HEK293T (cell line): ENCODE measurements around the gene DNAJC27.

Experiments used
- CTCF ChIA-PET: fragments of 350-600 bp; formaldehyde crosslinking; extraction: SDS; loops from one replicate; lab custom pipeline; 2021; ENCODE audit warnings: antibody characterized with exemption, inconsistent platforms; lab: Yijun Ruan, JAX
- POLR2A ChIA-PET: fragments of 350-600 bp; formaldehyde crosslinking; extraction: SDS; loops from one replicate; lab custom pipeline; 2020; ENCODE audit warnings: antibody characterized with exemption, inconsistent platforms; lab: Yijun Ruan, JAX
- DNase-seq: peaks from one replicate; pipeline ENCODE4 v3.0.0; 2012; ENCODE audit warnings: mixed read lengths; ENCODE audit errors: extremely low spot score
- ARNT ChIP-seq: fragments of 450-650 bp; IDR thresholded peaks from 2 replicates; pipeline ENCODE4 v1.6.1; 2017; ENCODE audit warnings: mild to moderate bottlenecking
- BHLHE40 ChIP-seq: fragments of 450-650 bp; IDR thresholded peaks from 2 replicates; pipeline ENCODE4 v1.6.1; 2016; ENCODE audit warnings: mild to moderate bottlenecking, moderate library complexity, borderline replicate concordance
- CTBP1 ChIP-seq: fragments of 450-650 bp; IDR thresholded peaks from 2 replicates; pipeline ENCODE4 v1.6.1; 2016; ENCODE audit warnings: borderline replicate concordance
- ELF4 ChIP-seq: fragments of 450-650 bp; IDR thresholded peaks from 2 replicates; pipeline ENCODE4 v1.6.1; 2017; ENCODE audit warnings: antibody characterized with exemption
- FOXA1 ChIP-seq: fragments of 450-650 bp; IDR thresholded peaks from 2 replicates; pipeline ENCODE4 v1.6.1; 2016; ENCODE audit warnings: mild to moderate bottlenecking
- FOXK2 ChIP-seq: fragments of 450-650 bp; IDR thresholded peaks from 2 replicates; pipeline ENCODE4 v1.6.1; 2016; ENCODE audit warnings: mild to moderate bottlenecking
- FOXM1 ChIP-seq: fragments of 450-650 bp; IDR thresholded peaks from 2 replicates; pipeline ENCODE4 v1.6.1; 2017; ENCODE audit warnings: mild to moderate bottlenecking, borderline replicate concordance
- HDGF ChIP-seq: fragments of 450-650 bp; IDR thresholded peaks from 2 replicates; pipeline ENCODE4 v1.6.1; 2017; ENCODE audit warnings: antibody characterized with exemption, borderline replicate concordance
- L3MBTL2 ChIP-seq: fragments of 450-650 bp; conservative IDR thresholded peaks from 2 replicates; pipeline ENCODE4 v1.6.1; 2016; ENCODE audit warnings: mild to moderate bottlenecking
- LEF1 ChIP-seq: fragments of 450-650 bp; IDR thresholded peaks from 2 replicates; pipeline ENCODE4 v1.6.1; 2017; ENCODE audit warnings: mild to moderate bottlenecking, borderline replicate concordance
- NFRKB ChIP-seq: fragments of 450-650 bp; IDR thresholded peaks from 2 replicates; pipeline ENCODE4 v1.6.1; 2016; ENCODE audit warnings: mild to moderate bottlenecking, moderate library complexity
- SP1 ChIP-seq: fragments of 450-650 bp; IDR thresholded peaks from 2 replicates; pipeline ENCODE4 v1.6.1; 2017
- SUZ12 ChIP-seq: fragments of 450-650 bp; IDR thresholded peaks from 2 replicates; pipeline ENCODE4 v1.6.1; 2016; ENCODE audit warnings: mild to moderate bottlenecking
- TARDBP ChIP-seq: fragments of 450-650 bp; IDR thresholded peaks from 2 replicates; pipeline ENCODE4 v1.6.1; 2016
- ZNF384 ChIP-seq: fragments of 450-650 bp; IDR thresholded peaks from 2 replicates; pipeline ENCODE4 v1.6.1; 2016
- TF ChIP-seq, protein P1 (sequence below): fragments of 450-650 bp; IDR thresholded peaks from 2 replicates; pipeline ENCODE4 v1.6.1; 2016

The DNAJC27 gene

DNA sequence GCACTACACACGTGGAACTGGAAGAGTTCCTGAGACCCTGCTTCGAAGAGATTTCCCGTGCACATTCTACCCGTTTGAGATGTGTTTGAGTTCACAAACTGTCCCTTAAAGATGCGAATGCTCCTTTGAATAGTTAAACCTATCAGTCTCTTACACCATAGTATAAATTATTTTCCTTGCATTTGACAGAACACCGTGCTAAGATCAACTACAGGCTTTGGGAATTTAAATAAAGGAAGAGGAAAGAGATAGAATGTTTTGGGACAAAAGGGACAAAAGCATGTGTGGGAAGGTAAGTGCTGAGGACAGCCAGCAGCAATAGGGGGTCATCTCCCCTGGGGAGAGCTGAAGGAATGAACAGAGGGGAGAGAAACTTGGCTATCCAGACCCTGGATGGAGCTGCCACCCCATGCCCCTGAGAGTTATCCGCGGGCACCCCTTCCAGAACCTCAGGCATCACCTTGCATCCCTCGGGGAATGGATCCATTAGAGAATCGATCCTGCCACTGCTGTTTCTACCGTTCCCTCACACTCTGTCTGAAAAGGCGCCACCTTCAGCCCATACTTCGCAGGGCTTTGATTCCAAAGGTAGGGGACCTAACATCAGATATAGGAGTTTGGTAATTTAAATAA, 50.8 kb downstream of the DNAJC27 start:
- CTCF ChIA-PET, result no interaction called here
- DNase-seq, result peak; percentile 50
- POLR2A ChIA-PET, result interaction anchor here (1.1 kb wide), 1 partner anchor 10 kb away, joined by 3 read pairs; no protein-coding TSS in a partner anchor
- TF ChIP-seq SP1, result no peak
- TF ChIP-seq L3MBTL2, result peak; percentile 52; the same call in 1 of the 2 replicates
- TF ChIP-seq CTBP1, result no peak

DNA sequence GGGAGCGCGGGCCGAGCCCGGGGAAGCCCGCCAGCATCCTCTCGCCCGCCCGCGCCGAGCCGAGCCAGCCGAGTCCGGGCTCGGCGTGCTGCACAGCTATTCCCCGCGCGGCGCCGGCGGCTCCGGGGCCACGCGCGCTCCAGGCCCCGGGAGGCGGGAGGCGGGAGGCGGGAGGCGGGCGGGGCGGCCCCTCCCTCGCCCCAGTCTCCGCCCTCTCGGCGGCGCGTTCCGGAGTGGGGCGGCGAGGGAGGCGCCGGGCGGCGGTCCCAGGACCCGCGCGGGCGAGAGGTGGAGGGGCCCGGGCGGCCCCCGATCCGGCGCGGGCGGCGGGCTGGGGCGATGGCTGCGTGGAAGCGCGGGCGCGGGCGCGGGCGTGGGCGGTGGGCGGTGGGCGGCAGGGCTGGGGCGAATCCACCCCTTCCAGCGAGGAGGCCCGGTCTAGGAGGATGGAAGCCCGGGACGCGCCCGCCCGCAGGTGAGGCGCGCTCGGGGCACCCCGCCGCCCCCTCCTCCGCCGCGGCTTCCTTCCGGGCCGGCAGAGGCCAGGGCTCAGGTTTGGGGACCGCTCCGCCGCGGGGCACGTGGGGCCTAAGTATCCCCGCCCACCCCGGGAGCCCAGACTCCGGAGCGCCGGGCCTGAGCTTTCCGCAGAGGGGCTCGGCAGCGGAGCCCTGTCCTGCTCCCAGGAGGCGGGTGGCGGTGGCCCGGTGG, 51.5 kb downstream of the DNAJC27 start, which contains the start of gene ADCY3:
Gene ADCY3, minus strand, starts transcription at position 140 of the 711 bp plus-strand sequence. CDS start 1,250 bp downstream, outside the sequence.
- peak; percentile 53 for DNase-seq
- ChIA-PET CTCF (no interaction called here), POLR2A (interaction anchor here (1.1 kb wide), 1 partner anchor 11 kb away, joined by 3 read pairs; no protein-coding TSS in a partner anchor)
- no peak for TF ChIP-seq FOXA1
- no peak for TF ChIP-seq ARNT
- no peak for TF ChIP-seq ELF4
- TF ChIP-seq L3MBTL2, result no peak; the same call in 1 of the 2 replicates
- no peak for TF ChIP-seq LEF1
- TF ChIP-seq SP1, result no peak
- no peak for TF ChIP-seq TARDBP
- no peak for TF ChIP-seq HDGF
- no peak for TF ChIP-seq NFRKB
- TF ChIP-seq CTBP1, result no peak
- no peak for TF ChIP-seq SUZ12
- TF ChIP-seq FOXK2, result no peak
- TF ChIP-seq ZNF384, result no peak

- ChIA-PET POLR2A (no interaction called here), CTCF (no interaction called here)
- TF ChIP-seq CTBP1 (no peak), SP1 (no peak), FOXA1 (no peak), ELF4 (no peak), L3MBTL2 (peak; percentile 56)
- TF ChIP-seq, protein P1, sequence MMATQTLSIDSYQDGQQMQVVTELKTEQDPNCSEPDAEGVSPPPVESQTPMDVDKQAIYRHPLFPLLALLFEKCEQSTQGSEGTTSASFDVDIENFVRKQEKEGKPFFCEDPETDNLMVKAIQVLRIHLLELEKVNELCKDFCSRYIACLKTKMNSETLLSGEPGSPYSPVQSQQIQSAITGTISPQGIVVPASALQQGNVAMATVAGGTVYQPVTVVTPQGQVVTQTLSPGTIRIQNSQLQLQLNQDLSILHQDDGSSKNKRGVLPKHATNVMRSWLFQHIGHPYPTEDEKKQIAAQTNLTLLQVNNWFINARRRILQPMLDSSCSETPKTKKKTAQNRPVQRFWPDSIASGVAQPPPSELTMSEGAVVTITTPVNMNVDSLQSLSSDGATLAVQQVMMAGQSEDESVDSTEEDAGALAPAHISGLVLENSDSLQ, result no peak
- peak; percentile 62 for DNase-seq
These were observed 52.2 kb downstream of the DNAJC27 start for GRCh38 chr2:24919506-24920097.

DNA sequence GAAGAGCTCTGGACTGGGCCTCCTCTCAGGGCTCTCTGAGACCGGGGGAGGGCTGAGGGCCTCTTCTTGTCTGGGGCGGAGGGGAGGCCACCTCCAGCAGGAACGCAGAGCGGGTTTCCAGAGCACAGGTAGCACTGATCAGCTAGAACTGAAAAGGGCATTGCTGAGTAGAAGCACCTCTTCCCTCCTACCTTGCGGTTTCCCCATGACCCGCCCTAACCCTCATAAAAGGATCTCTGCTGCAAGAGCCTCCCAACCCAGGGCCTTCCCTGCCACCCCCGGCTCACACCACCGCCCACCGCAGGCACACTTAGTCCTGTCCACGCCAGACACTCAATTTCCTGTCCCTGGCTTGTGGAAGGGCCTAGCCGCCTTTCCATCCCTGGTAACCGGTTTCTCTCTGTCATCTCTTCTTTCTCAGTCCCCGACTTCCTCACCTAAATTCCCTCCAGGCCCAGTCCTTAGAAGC, 52.7 kb downstream of the DNAJC27 start:
- no peak for TF ChIP-seq LEF1
- TF ChIP-seq, protein P1, result no peak
- TF ChIP-seq FOXA1, result no peak
- TF ChIP-seq BHLHE40, result no peak
- no peak for TF ChIP-seq FOXM1
- no peak for TF ChIP-seq SP1
- TF ChIP-seq ARNT, result no peak
- no peak for TF ChIP-seq L3MBTL2
- TF ChIP-seq TARDBP, result no peak
- TF ChIP-seq SUZ12, result no peak
- no peak for TF ChIP-seq NFRKB
- no peak for TF ChIP-seq HDGF
- TF ChIP-seq CTBP1, result no peak
- no peak for TF ChIP-seq FOXK2
- no peak for TF ChIP-seq ZNF384
- TF ChIP-seq ELF4, result no peak
- POLR2A ChIA-PET, result no interaction called here
- peak; percentile 34 for DNase-seq
- CTCF ChIA-PET, result no interaction called here

- no peak for DNase-seq
- ChIA-PET CTCF (no interaction called here), POLR2A (no interaction called here)
- no peak for TF ChIP-seq NFRKB
These were observed 53.3 kb downstream of the DNAJC27 start for GRCh38 chr2:24918326-24919036.

DNA sequence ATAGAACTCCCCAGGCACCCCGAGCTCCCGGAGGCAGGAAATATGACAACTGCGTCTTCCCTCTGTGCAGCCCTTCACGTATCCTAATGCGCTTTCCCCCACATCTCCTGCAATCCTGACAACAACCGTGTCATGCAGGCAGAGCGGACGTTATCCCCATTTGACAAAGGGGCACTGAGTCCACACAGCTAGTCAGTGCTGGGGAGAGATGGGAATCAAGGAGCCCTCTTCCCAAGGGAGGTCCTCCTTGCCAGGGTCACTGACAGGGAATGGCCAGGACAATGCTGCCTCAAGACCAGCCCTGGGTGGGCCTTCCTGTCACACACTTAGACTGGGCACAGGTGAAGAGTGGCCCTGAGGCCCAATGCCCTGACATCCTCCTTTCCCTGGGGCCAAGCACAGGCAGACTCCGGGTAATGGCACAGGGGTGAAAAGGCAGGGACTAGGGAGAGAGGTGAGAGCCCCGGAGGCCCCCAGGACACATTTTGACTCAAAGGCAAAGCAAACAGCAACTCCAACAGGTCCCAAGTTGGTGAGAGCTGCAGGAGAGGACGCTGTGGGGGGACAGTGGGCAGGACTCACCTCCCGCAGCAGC, 53.9 kb downstream of the DNAJC27 start:
- no peak for DNase-seq
- no peak for TF ChIP-seq FOXK2
- no peak for TF ChIP-seq TARDBP
- no peak for TF ChIP-seq FOXA1
- ChIA-PET CTCF (no interaction called here), POLR2A (no interaction called here)

- ChIA-PET POLR2A (no interaction called here), CTCF (interaction anchor here (0.5 kb wide), 1 partner anchor 22 kb away, joined by 3 read pairs; no protein-coding TSS in a partner anchor)
These were observed 54.7 kb downstream of the DNAJC27 start for GRCh38 chr2:24917086-24917485.

More at GRCh38 chr2:24917086-24917485, 54.7 kb downstream of the DNAJC27 start:
- TF ChIP-seq ZNF384 (no peak), NFRKB (no peak), ARNT (no peak), BHLHE40 (no peak), TARDBP (no peak), CTBP1 (no peak), SUZ12 (no peak), FOXA1 (no peak), L3MBTL2 (no peak), LEF1 (no peak), ELF4 (no peak)
- DNase-seq, result no peak
